Hepatic stellate cell (primary cell): ENCODE measurements around the gene SP6.

Source experiments
- DNase-seq: peaks from one replicate; pipeline ENCODE4 v3.0.0; 2011; ENCODE audit warnings: low spot score

The SP6 gene

GRCh38 chr17:47812146-47812920, 38.6 kb downstream of the SP6 start:
- DNase-seq, result no peak

DNA sequence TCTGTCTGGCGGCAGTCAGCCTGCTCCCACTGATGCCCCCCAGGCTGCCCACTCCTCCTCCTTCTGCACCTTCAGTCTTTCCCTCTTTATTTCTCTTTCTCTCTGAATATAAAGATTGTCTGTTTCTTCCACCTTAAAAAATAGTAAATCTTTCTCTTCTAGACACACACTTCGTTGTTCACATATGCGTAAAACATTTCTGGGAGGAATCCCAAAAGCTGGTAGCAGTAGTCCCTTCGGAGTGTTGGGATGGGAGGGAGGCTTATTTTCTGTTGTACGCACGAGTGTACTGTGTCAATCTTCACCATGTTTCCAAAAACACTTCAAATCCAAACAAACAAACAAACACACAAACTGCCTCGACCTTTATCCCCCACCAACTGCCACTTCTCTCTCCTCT, 39.3 kb downstream of the SP6 start:
- no peak for DNase-seq

DNA sequence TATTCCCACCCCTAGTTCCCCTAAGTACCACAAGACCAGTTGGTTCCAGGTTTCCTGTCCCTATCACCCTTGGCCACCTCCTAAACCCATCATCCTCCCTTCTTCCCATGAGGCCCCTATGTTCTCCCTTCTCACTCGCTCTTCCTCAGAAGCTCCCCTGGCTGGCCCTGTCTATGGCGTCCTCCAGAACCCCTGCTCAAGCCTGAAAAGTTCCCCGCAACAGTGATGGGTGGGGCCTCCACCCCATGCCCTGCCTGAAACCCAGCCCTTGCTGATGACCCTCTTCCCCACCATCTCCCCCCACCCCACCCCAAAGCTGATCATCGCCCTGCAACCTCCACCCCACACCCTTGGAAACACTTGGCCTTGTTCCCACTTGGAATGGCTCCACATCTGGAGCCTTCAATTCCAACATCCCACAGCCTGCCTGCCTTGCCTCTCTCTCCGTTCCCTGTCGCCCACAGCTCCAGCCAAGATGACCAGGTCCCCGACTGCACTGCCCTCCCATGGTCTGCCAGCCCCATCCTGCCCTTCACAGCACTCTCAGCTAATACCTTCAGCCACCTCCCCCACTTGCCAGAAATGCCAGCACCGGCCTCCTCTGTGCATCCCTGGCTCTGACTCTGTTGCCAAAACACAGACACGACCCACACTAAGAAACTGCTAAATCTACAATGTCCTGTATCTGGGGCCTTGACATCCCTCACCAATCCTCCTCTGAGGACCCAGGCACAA, 39.9 kb downstream of the SP6 start:
- no peak for DNase-seq

DNA sequence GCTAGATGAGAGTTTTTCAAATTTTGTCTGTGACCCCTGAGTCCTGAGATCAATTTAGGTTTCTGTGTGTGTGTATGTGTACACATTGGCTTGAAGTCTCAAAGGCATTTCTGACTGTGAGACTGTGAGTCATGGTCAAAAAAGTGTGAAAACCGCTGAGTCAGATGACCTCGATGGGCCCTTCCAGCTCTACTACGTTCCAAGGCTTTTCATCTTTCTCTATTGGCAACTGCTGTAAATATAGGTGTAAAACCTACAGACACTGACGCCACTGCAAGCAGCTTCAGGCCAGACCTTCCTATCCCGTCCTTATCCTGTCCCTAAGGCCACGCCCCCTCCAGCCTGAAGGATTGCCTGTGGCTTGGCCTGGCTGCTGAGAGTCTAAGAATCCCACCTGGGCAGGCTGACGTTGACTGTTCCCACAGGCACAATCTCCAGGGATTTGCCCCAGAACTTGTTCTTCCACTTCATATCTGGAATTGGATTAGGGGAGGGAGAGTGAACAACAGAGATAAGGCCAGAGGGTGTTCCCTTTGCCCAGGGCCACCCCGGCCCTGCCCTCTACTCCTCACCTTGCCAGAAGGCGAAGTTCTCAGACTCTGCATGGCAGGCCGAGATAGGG, 40.7 kb downstream of the SP6 start:
- peak; percentile 85 for DNase-seq

- no peak for DNase-seq
These were observed 42.0 kb downstream of the SP6 start for GRCh38 chr17:47808830-47809480.

DNA sequence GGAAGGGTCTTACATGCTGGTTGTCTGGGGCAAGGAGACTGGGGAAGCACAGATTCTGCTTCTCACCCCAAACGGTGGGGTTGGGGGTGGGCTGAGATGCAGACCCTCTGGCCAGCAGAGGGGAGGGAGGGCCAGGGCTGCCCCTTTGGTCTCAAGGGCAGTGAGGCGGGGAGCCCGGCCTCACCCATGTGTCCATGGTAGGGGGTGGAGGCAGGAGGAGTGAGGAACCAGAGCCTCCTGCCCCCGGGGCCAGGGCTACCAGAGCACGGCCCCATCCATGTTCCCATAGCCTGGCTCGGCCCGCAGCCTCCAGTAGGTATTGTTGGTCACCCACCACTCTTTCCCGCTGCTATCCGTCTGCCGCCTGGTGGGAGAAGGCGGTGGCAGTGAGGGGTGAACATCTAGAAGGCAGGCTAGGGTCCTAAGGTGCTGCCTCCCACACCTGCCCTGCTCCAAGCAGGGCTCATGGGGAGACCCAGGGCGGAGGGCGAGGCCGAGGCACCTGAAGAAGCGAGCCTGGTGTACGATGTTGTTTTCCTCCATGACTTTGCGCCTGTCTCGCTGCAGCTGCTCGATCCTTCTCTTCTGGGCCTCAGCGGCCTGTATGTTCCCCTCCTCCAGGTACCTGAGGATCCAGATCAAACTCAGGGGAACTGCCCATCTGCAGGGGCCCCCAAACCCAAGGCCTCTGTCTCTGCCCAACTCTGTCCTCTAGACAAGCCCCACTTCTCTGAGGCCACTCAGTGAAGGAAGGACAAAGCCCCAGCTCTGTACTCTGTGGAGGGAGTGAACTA, 42.7 kb downstream of the SP6 start:
- no peak for DNase-seq

DNA sequence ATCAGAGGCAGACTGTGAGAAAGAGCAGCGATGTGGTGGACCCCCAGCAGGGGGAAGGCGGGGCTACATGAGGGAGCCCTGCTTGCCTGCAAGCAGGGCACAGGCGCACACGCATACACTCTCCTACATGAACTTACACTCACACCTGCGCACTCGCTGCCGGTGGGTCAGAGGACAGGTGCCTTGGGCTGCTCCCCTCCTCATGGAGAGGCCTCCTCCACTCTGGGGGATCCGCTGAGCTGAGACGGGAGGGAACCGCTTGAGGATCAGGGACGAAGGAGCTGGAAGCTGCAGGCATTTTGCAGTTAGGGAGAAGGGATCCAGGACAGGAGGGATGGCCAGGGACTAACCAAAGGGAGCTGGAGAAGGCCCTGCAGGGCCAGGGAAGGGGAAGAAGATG, 43.5 kb downstream of the SP6 start:
- DNase-seq, result no peak

GRCh38 chr17:47806913-47807255, 44.1 kb downstream of the SP6 start:
- DNase-seq, result no peak

DNA sequence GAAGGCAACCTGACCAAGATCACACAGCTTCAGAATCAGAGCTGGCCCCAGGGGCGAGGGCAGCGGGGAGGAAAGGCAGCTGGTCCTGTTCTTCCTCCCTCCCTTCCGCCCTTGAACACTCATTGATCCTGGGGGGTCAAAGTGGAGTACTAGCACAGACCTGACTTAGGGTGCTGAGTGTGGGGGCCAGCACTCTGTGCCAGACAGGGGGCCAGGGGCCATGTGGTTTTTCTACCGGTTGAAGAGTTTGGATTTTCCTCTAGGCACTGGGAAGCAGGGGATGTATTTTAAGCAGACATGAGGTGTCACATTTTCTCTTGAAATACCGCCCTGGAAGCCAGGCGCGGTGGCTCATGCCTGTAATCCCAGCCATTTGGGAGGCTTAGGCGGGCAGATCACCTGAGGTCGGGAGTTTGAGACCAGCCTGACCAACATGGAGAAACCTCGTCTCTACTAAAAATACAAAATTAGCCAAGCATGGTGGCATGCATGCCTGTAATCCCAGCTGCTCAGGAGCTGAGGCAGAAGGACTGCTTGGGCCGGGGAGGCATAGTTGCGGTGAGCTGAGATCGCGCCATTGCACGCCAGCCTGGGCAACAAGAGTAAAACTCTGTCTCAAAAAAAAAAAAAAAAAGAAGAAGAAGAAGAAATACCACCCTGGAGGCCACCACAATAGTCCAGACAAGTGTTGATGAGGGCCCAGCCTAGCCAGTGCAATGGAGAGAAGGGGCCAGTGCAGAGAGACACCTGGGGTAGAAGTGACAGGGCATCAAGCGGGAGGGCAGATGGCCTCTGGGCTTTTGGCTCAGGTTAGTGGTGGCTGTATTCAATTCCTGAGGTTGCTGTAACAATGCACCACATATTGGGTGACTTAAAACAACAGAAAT, 44.7 kb downstream of the SP6 start:
- DNase-seq, result no peak

GRCh38 chr17:47804461-47804860, 46.5 kb downstream of the SP6 start:
- no peak for DNase-seq

GRCh38 chr17:47803751-47804150, 47.2 kb downstream of the SP6 start:
- DNase-seq, result no peak

DNA sequence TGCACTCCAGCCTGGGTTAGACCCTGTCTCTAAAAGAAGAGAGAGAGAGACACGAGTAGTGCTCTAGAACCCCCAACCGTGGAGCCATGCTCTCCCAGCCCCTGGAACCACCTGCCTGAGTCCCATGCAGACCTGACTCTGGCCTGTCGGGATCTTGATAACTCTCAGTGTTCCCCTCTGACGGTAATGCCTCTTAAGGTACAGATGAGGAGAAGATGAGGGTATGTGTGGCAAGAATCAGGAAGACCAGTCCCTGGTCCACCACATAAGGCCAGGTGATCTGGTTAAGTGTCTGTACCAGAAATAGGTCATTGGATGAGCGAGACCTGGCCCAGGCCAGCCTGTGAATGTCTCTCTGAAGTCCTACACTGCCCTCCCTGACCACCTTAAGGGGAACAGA, 47.8 kb downstream of the SP6 start:
- DNase-seq, result no peak

- peak; percentile 59 for DNase-seq
These were observed 48.5 kb downstream of the SP6 start for GRCh38 chr17:47802341-47803022.

GRCh38 chr17:47801906-47802305, 49.1 kb downstream of the SP6 start:
- DNase-seq, result no peak

GRCh38 chr17:47801176-47801765, 49.7 kb downstream of the SP6 start:
- DNase-seq, result no peak

GRCh38 chr17:47800686-47801085, 50.3 kb downstream of the SP6 start:
- no peak for DNase-seq

GRCh38 chr17:47797797-47798196, 53.2 kb downstream of the SP6 start:
- no peak for DNase-seq
